Esophagus muscularis mucosa (tissue), 4 donors: ENCODE data around the gene ATP6AP1. TPM values are rescaled to one million over a fixed set of nuclear protein-coding genes. Genes with fewer than 3 reads are reported as not detected.

ENCODE experiments used
- DNase-seq: peaks from one replicate; pipeline ENCODE4 v3.0.0-alpha.2; 2017; ENCODE audit errors: extremely low spot score
- H3K27ac ChIP-seq, 4 donors: fragments of 200-600 bp; sonication (generic); replicated peaks in 1 of 4; 1 replicate in 3 of 4; 2 replicates in 1 of 4; pipeline ENCODE4 v1.5.1; 2016 to 2019; ENCODE audit warnings: mild to moderate bottlenecking in 1 of 4
- H3K27me3 ChIP-seq, 4 donors: fragments of 200-600 bp; sonication (generic); one replicate each; pipeline versions ENCODE4 v1.5.1 to v1.6.0; 2016 to 2019
- H3K36me3 ChIP-seq, 4 donors: fragments of 200-600 bp; sonication (generic); one replicate each; pipeline ENCODE4 v1.5.1; 2016 to 2019
- H3K4me1 ChIP-seq, 4 donors: fragments of 200-600 bp; sonication (generic); one replicate each; pipeline ENCODE4 v1.5.1; 2016 to 2019
- H3K4me3 ChIP-seq, 4 donors: fragments of 200-600 bp; sonication (generic); 1 replicate in 2 of 4; 2 replicates in 2 of 4; pipeline ENCODE4 v1.5.1; 2016 to 2019; ENCODE audit warnings: mild to moderate bottlenecking in 4 of 4, moderate library complexity in 1 of 4
- H3K9me3 ChIP-seq, 4 donors: fragments of 200-600 bp; sonication (generic); 1 replicate in 3 of 4; 2 replicates in 1 of 4; pipeline ENCODE4 v1.5.1; 2016 to 2019
- EP300 ChIP-seq: sonication (generic); formaldehyde crosslinking; IDR thresholded peaks from one replicate; pipeline ENCODE4 v1.6.1; 2017; ENCODE audit warnings: antibody characterized with exemption
- POLR2A ChIP-seq: fragments of 450-650 bp; IDR thresholded peaks from one replicate; pipeline ENCODE4 v1.6.1; 2017; ENCODE audit warnings: antibody characterized with exemption, moderate library complexity, mild to moderate bottlenecking, low read depth
- POLR2AphosphoS5 ChIP-seq, 2 donors: sonication (generic); formaldehyde crosslinking; IDR thresholded peaks; one replicate each; pipeline ENCODE4 v1.6.1; 2017; ENCODE audit warnings: antibody characterized with exemption in 2 of 2
- WGBS: methylation state at CpG from one replicate; pipeline ENCODE4 v1.1.5; 2018; 5-methylcytosine and 5-hydroxymethylcytosine counted together
- intact Hi-C: fragments of 100-400 bp; cut with DNase I; formaldehyde crosslinking; loops from one replicate; pipeline ENCODE4 v1.15.1; 2023
- small RNA-seq, 3 donors: library from RNA; depleted of rRNA; stranded (forward); fragments of <200 nt; gene quantifications; one replicate each; pipeline ENCODE3, GENCODE V24; 2016
- total RNA-seq, 4 donors: library from RNA; depleted of rRNA; stranded (reverse); fragments of >200 nt; gene quantifications; one replicate each; pipeline versions ENCODE4 v1.1.0 to v1.2.1, GENCODE V29; 2016
- TF ChIP-seq, protein P1 (sequence below), 3 experiments: fragments of 200-600 bp in 2 of 3; fragments of 450-650 bp in 1 of 3; sonication (generic) in 2 of 3; IDR thresholded peaks; one replicate each; pipeline ENCODE4 v1.5.1; 2017 to 2019; ENCODE audit warnings: antibody characterized with exemption in 3 of 3, mild to moderate bottlenecking in 2 of 3, moderate library complexity in 1 of 3

The ATP6AP1 gene
- total RNA-seq, 4 donors from 2014 or later, result 27.4 to 67.2 (median 34.7) TPM

DNA sequence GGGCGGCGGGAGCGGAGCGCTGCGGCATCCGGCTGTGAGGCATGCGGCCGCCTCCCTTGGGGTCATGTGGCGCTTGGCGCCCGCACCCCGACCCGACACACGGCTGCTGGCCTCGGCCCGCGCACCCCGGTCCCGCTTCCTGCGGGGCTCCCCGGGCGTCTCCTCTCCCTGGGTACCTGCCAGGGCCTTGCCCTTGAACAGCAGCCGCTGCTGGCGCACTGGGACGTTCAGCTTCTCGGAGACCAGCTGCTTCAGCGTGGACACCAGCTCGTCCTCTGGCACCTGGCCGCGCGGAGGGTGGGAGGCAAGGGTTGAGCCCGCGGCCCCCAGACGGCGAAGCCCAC lies 57.5 kb downstream of the ATP6AP1 start:
- TF ChIP-seq POLR2A (no peak), POLR2AphosphoS5 (IDR thresholded peaks at IDR 0.05) (no peak), EP300 (no peak)
- TF ChIP-seq, protein P1, sequence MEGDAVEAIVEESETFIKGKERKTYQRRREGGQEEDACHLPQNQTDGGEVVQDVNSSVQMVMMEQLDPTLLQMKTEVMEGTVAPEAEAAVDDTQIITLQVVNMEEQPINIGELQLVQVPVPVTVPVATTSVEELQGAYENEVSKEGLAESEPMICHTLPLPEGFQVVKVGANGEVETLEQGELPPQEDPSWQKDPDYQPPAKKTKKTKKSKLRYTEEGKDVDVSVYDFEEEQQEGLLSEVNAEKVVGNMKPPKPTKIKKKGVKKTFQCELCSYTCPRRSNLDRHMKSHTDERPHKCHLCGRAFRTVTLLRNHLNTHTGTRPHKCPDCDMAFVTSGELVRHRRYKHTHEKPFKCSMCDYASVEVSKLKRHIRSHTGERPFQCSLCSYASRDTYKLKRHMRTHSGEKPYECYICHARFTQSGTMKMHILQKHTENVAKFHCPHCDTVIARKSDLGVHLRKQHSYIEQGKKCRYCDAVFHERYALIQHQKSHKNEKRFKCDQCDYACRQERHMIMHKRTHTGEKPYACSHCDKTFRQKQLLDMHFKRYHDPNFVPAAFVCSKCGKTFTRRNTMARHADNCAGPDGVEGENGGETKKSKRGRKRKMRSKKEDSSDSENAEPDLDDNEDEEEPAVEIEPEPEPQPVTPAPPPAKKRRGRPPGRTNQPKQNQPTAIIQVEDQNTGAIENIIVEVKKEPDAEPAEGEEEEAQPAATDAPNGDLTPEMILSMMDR (IDR thresholded peaks at IDR 0.05), result no peak
- Histone ChIP-seq H3K36me3 (peaks cover 0 to 29% (median 24%) of the 10 kb centered on the region in 4 donors), H3K27ac (peak overlapping the region; percentile 86 to 89 (median 88)), H3K4me1 (peaks cover 23 to 50% (median 45%) of the 10 kb centered on the region in 4 donors), H3K27me3 (no peaks in the 10 kb centered on the region), H3K4me3 (peak overlapping the region; percentile 68 to 81 (median 70)), H3K9me3 (no peaks in the 10 kb centered on the region)
- no CpG with 5 or more reads among the region's 35 CpGs for WGBS
- DNase-seq, result no peak
- intact Hi-C loops, result loop anchor here (5.0 kb wide), 2 partner anchors 41 to 49 kb away; partner anchors contain the start of gene GDI1

Small RNA genes lying within 50 kb of the gene (small RNA-seq; reads per million reads assigned to genes)
- gene MIR6858 (0 to 2.0 (median 0.17) reads per million in 3 donors), gene SNORA70 (0 reads per million in 3 donors)

Other genes starting within 250 kb of the ATP6AP1 start
- not detected for gene OPN1MW, start 246.1 kb upstream of the ATP6AP1 start, total RNA-seq
- not detected for gene OPN1MW2, start 208.9 kb upstream of the ATP6AP1 start, total RNA-seq
- gene OPN1MW3, start 171.1 kb upstream of the ATP6AP1 start, total RNA-seq, result not detected
- not detected for gene TEX28, start 133.6 kb upstream of the ATP6AP1 start, total RNA-seq
- not detected for gene TKTL1, start 132.9 kb upstream of the ATP6AP1 start, total RNA-seq
- gene FLNA, start 54.0 kb upstream of the ATP6AP1 start, total RNA-seq, result over 10,000 TPM in 3 of 4 donors, 1,000 to 10,000 TPM in 1; 8,941 to 16,544 (median 12,362) TPM
- 10 to 100 TPM; 37.0 to 64.7 (median 57.7) TPM for gene EMD, start 49.4 kb upstream of the ATP6AP1 start, total RNA-seq
- 1,000 to 10,000 TPM; 2,150 to 7,554 (median 4,519) TPM for gene RPL10, start 30.3 kb upstream of the ATP6AP1 start, total RNA-seq
- 10 to 100 TPM; 19.9 to 24.3 (median 22.6) TPM for gene DNASE1L1, start 19.4 kb upstream of the ATP6AP1 start, total RNA-seq
- 10 to 100 TPM; 18.6 to 43.6 (median 32.5) TPM for gene TAFAZZIN, start 17.1 kb upstream of the ATP6AP1 start, total RNA-seq
- 100 to 1,000 TPM; 105 to 148 (median 128) TPM for gene GDI1, start 8.5 kb downstream of the ATP6AP1 start, total RNA-seq
- 10 to 100 TPM; 47.7 to 63.5 (median 56.7) TPM for gene FAM50A, start 15.5 kb downstream of the ATP6AP1 start, total RNA-seq
- gene PLXNA3, start 29.6 kb downstream of the ATP6AP1 start, total RNA-seq, result 10 to 100 TPM in 1 of 4 donors, 1 to 10 TPM in 3; 2.2 to 17.9 (median 4.3) TPM
- gene LAGE3, start 50.6 kb downstream of the ATP6AP1 start, total RNA-seq, result 10 to 100 TPM; 14.1 to 21.7 (median 16.9) TPM
- gene UBL4A, start 57.9 kb downstream of the ATP6AP1 start, total RNA-seq, result 10 to 100 TPM; 41.7 to 75.8 (median 57.9) TPM
- 10 to 100 TPM; 24.5 to 44.9 (median 38.1) TPM for gene SLC10A3, start 62.0 kb downstream of the ATP6AP1 start, total RNA-seq
- gene FAM3A, start 87.6 kb downstream of the ATP6AP1 start, total RNA-seq, result 10 to 100 TPM; 34.9 to 49.4 (median 40.4) TPM
- 10 to 100 TPM; 22.0 to 43.8 (median 27.3) TPM for gene G6PD, start 118.2 kb downstream of the ATP6AP1 start, total RNA-seq
- 10 to 100 TPM; 12.0 to 18.3 (median 17.3) TPM for gene IKBKG, start 118.9 kb downstream of the ATP6AP1 start, total RNA-seq
- gene CTAG1A, start 156.5 kb downstream of the ATP6AP1 start, total RNA-seq, result not detected
- gene CTAG1B, start 190.6 kb downstream of the ATP6AP1 start, total RNA-seq, result not detected
- gene CTAG2, start 224.9 kb downstream of the ATP6AP1 start, total RNA-seq, result not detected